ENCODE measurements around the gene KRTAP5-7. TPM values are rescaled to one million over a fixed set of nuclear protein-coding genes. Genes with fewer than 3 reads are reported as not detected.

KRTAP5-7 gene
- total and polyA plus RNA-seq, 2 experiments from 2014 or later: not detected

- no peak overlapping the region for H3K4me3 ChIP-seq
- no peaks in the 10 kb centered on the region for H3F3A ChIP-seq (replicated peaks; ENCODE audit: low read depth)
- H3K4me2 ChIP-seq: no peak overlapping the region
- H3K27me3 ChIP-seq (ENCODE audit: insufficient read depth): no peaks in the 10 kb centered on the region
- no peaks in the 10 kb centered on the region for H3K9me2 ChIP-seq (ENCODE audit: insufficient read depth)
- Mint-ChIP-seq H3K4me3 (no peak overlapping the region), H3K36me3 (ENCODE audit: low read depth) (peaks cover 49% of the 10 kb centered on the region), H3K27me3 (ENCODE audit: insufficient read depth, low read depth, poor library complexity) (peaks cover 15% of the 10 kb centered on the region), H3K9me3 (peaks cover 51% of the 10 kb centered on the region), H3K27ac (peak overlapping the region; percentile 84; the same call in 1 of the 2 replicates), H3K4me1 (peaks cover 17% of the 10 kb centered on the region)
- no peak overlapping the region for H2AFZ ChIP-seq
- TF ChIP-seq, protein P1, sequence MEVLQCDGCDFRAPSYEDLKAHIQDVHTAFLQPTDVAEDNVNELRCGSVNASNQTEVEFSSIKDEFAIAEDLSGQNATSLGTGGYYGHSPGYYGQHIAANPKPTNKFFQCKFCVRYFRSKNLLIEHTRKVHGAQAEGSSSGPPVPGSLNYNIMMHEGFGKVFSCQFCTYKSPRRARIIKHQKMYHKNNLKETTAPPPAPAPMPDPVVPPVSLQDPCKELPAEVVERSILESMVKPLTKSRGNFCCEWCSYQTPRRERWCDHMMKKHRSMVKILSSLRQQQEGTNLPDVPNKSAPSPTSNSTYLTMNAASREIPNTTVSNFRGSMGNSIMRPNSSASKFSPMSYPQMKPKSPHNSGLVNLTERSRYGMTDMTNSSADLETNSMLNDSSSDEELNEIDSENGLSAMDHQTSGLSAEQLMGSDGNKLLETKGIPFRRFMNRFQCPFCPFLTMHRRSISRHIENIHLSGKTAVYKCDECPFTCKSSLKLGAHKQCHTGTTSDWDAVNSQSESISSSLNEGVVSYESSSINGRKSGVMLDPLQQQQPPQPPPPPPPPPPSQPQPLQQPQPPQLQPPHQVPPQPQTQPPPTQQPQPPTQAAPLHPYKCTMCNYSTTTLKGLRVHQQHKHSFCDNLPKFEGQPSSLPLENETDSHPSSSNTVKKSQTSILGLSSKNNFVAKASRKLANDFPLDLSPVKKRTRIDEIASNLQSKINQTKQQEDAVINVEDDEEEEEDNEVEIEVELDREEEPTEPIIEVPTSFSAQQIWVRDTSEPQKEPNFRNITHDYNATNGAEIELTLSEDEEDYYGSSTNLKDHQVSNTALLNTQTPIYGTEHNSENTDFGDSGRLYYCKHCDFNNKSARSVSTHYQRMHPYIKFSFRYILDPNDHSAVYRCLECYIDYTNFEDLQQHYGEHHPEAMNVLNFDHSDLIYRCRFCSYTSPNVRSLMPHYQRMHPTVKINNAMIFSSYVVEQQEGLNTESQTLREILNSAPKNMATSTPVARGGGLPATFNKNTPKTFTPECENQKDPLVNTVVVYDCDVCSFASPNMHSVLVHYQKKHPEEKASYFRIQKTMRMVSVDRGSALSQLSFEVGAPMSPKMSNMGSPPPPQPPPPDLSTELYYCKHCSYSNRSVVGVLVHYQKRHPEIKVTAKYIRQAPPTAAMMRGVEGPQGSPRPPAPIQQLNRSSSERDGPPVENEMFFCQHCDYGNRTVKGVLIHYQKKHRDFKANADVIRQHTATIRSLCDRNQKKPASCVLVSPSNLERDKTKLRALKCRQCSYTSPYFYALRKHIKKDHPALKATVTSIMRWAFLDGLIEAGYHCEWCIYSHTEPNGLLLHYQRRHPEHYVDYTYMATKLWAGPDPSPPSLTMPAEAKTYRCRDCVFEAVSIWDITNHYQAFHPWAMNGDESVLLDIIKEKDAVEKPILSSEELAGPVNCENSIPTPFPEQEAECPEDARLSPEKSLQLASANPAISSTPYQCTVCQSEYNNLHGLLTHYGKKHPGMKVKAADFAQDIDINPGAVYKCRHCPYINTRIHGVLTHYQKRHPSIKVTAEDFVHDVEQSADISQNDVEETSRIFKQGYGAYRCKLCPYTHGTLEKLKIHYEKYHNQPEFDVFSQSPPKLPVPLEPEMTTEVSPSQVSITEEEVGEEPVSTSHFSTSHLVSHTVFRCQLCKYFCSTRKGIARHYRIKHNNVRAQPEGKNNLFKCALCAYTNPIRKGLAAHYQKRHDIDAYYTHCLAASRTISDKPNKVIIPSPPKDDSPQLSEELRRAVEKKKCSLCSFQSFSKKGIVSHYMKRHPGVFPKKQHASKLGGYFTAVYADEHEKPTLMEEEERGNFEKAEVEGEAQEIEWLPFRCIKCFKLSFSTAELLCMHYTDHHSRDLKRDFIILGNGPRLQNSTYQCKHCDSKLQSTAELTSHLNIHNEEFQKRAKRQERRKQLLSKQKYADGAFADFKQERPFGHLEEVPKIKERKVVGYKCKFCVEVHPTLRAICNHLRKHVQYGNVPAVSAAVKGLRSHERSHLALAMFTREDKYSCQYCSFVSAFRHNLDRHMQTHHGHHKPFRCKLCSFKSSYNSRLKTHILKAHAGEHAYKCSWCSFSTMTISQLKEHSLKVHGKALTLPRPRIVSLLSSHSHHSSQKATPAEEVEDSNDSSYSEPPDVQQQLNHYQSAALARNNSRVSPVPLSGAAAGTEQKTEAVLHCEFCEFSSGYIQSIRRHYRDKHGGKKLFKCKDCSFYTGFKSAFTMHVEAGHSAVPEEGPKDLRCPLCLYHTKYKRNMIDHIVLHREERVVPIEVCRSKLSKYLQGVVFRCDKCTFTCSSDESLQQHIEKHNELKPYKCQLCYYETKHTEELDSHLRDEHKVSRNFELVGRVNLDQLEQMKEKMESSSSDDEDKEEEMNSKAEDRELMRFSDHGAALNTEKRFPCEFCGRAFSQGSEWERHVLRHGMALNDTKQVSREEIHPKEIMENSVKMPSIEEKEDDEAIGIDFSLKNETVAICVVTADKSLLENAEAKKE (CRISPR knock-in tag; IDR thresholded peaks at IDR 0.05): no peak
- TF ChIP-seq EZH2 (IDR thresholded peaks at IDR 0.05; ENCODE audit: low read depth, unreplicated experiment) (no peak), JUNB (IDR thresholded peaks at IDR 0.05; ENCODE audit: unreplicated experiment) (no peak), REST (IDR thresholded peaks at IDR 0.05; ENCODE audit: unreplicated experiment) (no peak), POLR2AphosphoS5 (IDR thresholded peaks at IDR 0.05; ENCODE audit: low read depth) (no peak), ZNF114 (CRISPR knock-in tag; IDR thresholded peaks at IDR 0.05) (no peak), EZH2phosphoT487 (IDR thresholded peaks at IDR 0.05; ENCODE audit: unreplicated experiment) (no peak), NANOG (IDR thresholded peaks at IDR 0.05; ENCODE audit: borderline replicate concordance) (no peak), CREB1 (CRISPR knock-in tag; IDR thresholded peaks at IDR 0.05; ENCODE audit: low read depth) (no peak), STAT1 (IDR thresholded peaks at IDR 0.05; ENCODE audit: unreplicated experiment) (no peak), ZNF331 (CRISPR knock-in tag; IDR thresholded peaks at IDR 0.05; ENCODE audit: low read depth) (no peak)
- TF ChIP-seq, protein P2, sequence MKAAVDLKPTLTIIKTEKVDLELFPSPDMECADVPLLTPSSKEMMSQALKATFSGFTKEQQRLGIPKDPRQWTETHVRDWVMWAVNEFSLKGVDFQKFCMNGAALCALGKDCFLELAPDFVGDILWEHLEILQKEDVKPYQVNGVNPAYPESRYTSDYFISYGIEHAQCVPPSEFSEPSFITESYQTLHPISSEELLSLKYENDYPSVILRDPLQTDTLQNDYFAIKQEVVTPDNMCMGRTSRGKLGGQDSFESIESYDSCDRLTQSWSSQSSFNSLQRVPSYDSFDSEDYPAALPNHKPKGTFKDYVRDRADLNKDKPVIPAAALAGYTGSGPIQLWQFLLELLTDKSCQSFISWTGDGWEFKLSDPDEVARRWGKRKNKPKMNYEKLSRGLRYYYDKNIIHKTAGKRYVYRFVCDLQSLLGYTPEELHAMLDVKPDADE (IDR thresholded peaks at IDR 0.05): no peak
- TF ChIP-seq, protein P3, sequence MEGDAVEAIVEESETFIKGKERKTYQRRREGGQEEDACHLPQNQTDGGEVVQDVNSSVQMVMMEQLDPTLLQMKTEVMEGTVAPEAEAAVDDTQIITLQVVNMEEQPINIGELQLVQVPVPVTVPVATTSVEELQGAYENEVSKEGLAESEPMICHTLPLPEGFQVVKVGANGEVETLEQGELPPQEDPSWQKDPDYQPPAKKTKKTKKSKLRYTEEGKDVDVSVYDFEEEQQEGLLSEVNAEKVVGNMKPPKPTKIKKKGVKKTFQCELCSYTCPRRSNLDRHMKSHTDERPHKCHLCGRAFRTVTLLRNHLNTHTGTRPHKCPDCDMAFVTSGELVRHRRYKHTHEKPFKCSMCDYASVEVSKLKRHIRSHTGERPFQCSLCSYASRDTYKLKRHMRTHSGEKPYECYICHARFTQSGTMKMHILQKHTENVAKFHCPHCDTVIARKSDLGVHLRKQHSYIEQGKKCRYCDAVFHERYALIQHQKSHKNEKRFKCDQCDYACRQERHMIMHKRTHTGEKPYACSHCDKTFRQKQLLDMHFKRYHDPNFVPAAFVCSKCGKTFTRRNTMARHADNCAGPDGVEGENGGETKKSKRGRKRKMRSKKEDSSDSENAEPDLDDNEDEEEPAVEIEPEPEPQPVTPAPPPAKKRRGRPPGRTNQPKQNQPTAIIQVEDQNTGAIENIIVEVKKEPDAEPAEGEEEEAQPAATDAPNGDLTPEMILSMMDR (conservative IDR thresholded peaks at IDR 0.05; ENCODE audit: low read depth in 2 of 2): no peak
- DNase-seq (ENCODE audit: low spot score) (no peak), ATAC-seq (peak; percentile 48; the same call in 2 of the 3 replicates)
- no peaks in the 10 kb centered on the region for H3K79me2 ChIP-seq (replicated peaks; ENCODE audit: insufficient read depth)
- peaks cover 8% of the 10 kb centered on the region; the same call in 1 of the 2 replicates for H3K4me1 ChIP-seq (ENCODE audit: insufficient read depth)
- no peaks in the 10 kb centered on the region for H3K36me3 ChIP-seq (ENCODE audit: insufficient read depth)
- H4K20me1 ChIP-seq (replicated peaks; ENCODE audit: insufficient read depth): no peaks in the 10 kb centered on the region
- no peak overlapping the region for H3K27ac ChIP-seq (ENCODE audit: low read depth)
These were observed 21.3 kb upstream of the KRTAP5-7 start for GRCh38 chr11:71505781-71506180.
